Activated CD4-positive, alpha-beta T cell treated with anti-CD3 and anti-CD28 coated beads for 24 hours (primary cell): ENCODE results near the gene CD300LD.
A peak's percentile ranks its signal among the peaks of the same experiment; 100 is the strongest.
"Not testable (repeated sequence)": the region's sequence is repeated elsewhere in the genome, so short reads cannot be mapped to it uniquely, and the experiment has no call there.

Experiments used
- DNase-seq, 2 donors: peaks; one replicate each; pipeline ENCODE4 v3.0.0-alpha.2; 2020; ENCODE audit warnings: low read depth in 2 of 2

Gene CD300LD

DNA sequence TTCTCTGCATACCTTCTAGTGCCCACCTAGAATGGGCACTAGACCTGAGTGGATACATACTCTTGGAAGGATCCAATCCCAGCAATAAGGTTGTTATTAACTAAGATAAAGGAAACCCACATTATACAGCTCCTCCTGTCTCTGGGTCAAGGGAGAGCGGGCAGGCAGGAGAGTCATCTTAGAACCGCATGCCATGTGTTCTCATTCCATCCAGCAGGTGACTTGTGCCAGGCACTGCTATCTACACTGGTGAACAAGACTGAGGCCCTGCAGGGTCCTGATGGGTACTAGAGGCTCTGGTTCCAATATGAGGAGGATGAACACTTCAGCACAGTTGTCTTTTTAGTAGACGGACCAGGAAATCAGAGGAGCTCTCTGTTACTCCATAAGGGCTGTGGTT, 18.9 kb downstream of the CD300LD start:
- no peak for DNase-seq

DNA sequence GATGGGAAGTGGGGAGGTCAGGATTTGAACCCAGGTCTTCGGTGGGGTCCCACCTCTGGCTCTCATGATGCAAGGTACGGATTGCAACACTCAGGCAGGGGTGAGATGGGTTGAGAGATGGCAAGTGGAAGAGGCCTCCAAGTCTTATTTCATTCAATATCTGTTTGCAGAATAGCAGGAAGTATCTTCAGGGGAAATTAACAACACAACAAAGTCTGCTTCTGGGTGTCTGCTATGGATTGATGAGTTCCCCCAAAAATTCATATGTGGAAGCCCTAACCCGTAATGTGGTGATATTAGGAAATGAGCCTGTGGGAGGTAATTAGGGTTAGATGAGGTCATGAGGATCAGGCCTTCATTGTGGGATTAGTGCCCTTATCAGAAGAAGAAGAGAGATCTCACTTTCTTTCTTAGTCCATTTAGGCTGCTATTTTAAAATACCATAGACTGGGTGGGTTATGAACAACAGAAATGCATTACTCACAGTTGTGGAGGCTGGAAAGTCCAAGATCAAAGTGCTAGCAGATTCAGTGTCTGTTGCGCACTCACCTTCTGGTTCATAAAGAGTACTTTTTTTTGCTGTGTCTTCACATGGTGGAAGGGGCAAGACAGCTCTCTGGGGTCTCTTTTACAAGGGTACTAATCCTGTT, 20.3 kb downstream of the CD300LD start:
- no peak for DNase-seq

DNA sequence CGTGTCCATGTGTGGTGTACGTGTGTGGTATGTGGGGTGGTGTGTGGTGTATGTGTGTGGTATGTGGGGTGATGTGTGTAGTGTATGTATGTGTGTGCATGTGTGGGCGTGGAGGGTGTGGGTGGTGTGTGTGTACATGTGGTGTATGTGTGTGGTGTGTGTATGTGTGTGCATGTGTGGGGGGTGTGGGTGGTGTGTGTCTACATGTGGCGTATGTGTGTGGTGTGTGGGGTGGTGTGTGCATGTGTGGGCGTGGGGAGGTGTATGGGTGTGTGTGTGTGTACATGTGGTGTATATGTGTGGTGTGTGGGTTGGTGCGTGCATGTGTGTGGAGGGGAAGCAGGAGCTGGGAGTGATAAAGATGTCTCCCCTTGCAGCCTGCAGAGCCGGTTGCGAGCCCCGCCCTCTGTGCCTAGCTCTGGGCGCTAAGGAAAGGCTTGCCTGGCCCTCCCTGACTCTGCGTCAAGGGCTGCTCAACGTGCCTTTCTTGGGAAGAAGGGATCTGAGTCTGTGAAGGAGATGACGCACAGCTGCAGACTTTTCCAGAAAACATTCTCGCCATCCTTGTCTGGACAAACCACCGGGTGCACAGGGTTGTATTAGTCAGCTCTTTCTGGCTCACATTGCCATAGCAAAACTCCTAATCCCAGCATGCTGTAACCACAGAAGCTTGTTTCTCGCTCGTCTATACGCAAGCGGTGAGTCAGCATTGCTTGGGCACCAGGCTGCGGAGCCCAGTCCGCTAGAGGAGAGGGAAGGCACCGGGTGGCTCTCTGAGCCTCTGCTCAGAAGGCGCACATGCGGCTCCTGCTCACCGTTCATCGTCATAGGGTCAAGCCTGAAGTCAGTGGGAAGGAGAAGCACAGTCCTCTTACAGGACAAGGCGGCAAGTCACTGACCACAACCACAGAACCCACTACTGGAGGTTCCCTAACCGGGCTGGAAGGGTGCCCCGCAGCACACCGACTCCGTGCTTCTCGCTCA, 22.8 kb downstream of the CD300LD start:
- DNase-seq, result peak in 1 of 2 donors; percentile 11

DNA sequence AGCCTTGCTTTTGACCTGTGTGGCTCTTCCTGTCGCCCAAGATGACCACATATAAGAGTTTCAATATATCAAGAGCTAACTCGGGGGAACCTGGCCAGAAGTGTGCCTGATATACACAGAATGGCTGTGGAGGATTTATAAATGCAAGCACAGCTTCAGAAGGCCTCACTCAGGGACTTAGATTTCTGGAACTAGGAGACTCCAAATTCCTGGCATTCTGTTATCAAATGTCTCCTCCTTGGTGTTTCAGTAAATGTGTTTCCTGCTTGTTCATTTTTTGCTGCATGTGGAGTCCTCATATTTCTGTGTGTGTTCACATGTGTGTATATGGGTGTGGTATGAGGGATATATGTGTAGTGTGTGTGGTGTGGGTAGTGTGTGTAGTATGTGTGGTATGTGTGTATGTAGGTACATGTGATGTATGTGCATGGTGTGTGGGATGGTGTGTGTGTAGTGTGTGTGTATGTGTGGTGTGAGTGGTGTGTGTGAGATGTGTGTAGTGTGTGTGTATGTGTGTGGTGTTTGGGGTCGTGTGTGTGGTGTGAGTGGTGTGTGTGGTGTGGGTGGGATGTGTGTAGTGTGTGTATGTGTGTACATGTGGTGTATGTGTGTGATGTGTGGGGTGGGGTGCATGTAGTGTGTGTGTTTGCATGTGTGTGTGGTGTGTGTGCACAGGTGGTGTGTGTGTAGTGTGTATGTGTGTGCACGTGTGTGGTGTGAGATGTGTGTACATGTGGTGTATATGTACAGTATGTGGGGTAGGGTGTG, 23.8 kb downstream of the CD300LD start:
- DNase-seq, result no peak

DNA sequence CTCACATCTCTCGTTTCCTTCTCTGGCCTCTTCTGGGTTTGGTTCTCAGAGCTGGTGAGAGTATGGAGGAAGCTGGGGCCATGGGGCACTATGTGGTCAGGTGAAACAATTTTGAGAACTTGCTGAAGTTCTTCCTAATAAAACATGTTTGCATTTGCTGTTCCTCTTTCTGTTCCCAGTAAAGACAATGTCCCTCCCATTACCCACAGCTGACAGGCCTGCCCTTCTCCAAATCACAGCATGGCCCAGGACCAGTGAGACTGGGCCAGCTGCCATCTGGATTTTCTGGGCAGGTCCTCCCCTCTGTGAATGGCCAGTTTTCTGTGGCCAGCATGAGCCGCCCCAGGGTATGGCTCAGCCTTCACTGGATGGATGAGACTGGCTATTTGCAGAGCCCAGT, 24.7 kb downstream of the CD300LD start, which contains the start of gene CD300H:
Gene CD300H, minus strand, starts transcription at position 113 of the 400 bp plus-strand sequence.
- no peak for DNase-seq

DNA sequence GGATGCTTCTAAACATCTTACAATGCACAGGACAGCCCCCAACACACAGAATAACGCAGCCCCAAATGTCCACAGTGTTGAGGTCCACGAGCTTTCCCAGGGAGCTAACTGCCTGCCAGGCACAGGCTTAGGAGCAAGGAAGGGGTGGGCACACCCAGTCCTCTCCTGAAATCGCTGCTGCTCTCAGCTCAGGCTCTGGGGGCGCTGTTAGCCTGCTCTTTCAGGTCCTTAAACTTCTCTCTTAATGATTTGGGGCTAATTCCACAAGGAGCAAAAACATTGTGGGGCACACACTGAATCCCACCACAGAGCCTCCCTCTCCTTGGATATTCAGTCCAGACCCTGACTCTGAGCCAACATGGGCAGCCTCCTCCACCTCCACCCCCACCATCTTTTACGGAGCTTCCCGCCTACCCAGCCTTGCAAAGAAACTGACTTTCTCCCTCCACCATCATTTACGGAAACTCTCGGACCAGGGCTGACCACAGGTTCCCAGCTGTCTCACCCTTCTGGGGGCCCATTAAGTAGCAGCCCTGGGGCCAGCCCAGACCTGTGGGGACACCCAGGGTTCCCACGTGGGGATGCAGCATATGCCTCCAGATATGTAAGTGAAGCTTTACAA, 25.8 kb downstream of the CD300LD start:
- peak; percentile 7 to 32 for DNase-seq

DNA sequence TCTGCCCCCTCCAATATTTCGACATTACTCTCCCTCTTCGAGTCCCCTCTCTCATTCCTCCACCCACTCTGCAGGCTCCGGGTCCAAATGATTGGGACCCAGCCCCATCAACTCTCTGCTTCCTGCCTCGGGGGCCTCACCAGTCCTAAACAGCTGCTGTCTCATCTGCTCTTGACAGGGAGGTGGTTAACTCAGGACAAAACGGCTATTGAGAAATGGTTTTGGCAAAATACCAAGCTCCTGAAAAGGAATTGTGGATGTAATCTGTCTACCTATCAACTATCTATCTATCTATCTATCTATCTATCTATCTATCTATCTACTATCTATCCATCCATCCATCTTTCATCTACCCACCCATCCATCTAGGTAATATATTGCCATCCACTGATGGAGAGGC, 27.0 kb downstream of the CD300LD start:
- DNase-seq, result no peak

DNA sequence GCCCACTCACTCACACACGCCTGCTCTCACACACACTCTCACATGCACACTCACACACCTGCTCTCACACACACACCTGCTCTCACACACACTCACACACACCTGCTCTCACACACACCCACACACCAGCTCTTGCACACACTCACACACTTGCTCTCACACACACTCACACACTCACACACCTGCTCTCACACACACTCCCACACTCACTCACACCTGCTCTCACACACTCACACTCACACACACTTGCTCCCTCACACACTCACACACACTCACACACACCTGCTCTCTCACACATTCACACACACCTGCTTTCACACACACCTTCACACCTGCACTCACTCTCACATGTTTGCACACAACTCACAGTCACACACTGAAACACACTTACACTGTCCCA, 28.7 kb downstream of the CD300LD start:
- no peak for DNase-seq

DNA sequence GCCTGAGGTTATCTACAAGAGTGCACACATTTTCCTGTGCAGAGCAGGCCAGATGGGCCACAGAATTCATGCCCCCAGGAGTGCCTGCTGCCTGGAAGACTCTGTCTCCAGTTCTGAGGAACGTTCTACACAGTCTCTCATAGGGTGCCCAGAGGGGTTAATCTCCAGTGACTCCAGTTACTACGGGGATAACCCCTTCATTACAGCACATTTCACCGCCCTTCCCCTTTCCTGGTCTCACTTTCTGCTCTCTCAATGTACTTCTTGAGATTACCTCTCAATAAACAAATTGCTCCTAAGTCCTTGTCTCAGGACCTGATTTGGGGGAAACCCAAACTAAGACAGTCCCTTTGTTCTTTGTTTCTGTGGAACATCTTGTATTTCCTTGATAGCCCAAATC, 30.5 kb downstream of the CD300LD start:
- no peak for DNase-seq

DNA sequence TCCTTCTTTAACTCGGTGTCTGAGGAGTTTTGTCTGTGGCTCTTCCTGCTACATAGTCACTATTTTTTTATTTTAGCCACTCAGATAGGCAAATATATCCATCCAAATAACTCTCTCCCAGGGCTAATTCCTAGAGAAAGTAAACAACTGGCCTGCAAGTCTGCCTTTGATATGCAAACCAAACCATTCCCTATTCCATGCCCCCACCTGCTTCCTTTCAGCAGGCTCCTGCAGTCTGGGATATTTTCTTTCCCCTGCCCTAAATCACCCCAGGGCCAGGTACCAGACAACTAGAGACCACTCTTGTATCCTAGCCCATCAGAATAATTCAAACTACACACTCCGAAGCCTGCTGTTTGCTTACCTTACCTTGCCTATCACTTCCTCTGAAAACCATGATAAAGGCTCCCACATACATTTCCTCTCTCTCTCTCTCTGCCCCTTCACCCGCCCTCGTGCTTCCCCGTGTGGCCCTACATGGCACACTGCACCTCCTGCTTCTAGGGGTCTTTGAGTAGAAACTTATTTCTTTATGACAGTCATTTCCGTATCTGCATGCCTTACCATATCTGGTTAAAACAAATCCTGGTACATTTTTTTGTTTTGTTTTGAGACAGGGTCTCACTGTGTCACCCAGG, 33.1 kb downstream of the CD300LD start:
- no peak for DNase-seq

DNA sequence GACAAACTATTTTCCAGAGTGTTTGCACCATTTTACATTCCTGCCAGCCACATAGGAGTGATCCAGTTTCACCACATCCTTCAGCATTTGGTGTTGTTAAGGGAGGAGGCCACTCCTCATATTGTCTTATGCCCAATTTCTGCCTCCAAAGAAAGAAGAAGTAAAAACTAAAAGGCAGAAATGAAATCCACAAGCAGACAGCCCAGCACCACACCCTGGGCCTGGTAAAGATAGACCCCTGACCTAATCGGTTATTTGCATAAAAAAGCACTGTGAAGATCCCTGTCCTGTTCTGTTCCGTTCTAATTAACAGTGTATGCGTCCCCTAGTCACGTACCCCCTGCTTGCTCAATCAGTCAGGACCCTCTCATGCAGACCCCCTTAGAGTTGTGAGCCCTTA, 33.7 kb downstream of the CD300LD start:
- DNase-seq, result not testable (repeated sequence)

DNA sequence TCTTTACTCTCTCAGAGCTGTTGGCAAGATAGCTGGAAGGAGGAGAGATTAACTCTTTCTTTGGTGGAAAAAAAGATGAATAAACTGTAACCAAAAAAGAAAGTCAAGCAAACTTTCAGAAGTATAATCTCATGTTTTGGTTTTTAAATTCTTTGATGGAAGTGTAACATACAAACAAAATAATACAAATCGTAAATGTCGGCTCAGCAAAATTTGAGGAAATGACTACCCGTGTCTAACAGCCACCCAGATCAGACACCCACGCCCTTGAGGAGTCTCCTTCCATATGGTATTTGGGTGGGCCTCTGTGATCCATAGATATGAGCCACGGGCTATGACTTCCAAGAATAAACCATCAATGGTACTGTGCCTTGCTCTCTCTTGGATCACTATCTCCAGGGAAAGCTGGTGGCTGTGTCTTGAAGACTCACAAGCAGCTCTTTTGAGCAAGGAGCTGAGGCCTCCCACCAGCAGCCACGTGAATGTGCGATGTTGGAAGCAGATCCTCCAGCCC, 36.6 kb downstream of the CD300LD start:
- DNase-seq, result no peak

DNA sequence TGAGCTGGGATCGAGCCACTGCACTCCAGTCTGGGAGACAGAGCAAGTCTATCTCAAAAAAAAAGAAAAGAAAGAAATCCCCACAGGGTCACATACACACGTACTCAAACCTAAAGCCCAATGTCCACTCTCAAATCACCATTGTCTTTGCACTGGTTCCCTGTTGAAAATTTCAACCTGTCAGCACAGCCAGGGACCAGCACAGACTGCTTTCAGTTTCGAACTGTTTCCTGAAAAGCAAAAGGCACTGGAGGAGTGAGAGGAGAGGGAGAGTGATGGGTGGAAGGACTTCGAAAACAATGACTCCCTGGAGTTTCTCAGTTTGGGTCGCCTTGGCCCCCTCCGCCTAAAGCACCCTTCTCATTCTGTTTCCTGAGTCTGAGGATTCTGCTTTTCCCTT, 37.2 kb downstream of the CD300LD start:
- DNase-seq, result no peak

DNA sequence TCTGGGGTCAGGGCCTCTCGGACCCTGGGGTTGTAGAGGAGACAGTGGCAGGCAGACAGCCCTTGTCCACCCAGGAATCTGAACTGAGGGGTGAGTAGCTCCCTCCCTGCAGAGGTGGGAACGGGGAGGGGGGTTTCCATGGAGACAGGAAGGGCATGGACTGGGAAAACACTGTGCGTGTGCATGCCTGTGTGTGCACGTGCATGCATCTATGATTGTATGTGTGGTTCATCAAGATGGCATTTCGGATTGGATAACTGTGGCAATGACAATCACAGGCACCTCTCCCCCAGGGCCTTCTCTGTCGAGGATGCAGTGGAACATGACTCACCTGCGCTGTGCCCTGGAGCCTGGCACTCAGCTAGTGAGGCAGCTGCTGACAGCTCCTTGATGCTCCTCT, 40.0 kb downstream of the CD300LD start:
- no peak for DNase-seq

DNA sequence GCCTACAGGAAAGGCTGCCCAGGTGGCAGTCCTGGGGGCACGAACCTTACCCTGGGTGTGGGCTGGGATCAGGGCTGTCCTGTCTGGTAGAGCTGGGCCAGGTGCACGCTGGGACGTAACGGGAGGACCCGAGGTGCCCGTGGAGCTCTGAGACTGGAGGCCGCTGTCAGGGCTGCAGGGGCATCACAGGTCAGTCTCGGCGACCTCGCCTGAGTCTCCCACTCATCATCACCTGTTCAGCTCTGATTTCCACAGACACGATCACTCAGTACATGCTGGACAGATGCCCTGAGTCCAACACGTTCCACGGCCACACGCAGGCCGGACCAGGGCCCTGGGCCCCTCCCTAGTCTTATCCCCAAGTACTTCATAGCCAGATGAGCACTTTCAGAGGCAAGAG, 41.5 kb downstream of the CD300LD start:
- no peak for DNase-seq

DNA sequence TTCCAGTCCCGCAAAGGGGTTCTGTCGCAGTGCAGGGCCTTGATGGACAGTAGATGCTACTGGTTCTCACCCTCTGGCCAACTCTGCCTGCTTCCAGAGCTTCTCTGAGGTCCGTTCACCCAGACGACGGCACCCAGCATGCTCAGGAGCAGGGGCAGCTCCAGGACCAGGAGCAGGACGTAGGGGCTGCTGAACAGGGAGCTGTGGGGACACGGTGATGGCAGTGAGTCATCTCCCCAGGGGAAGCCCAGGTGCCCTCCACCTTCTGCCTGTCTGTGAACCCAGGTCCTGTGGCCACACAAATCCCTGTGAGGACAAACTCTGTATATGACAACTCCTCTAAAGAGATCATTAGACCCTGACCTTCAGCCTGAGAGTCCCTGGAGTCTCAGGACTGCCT, 42.7 kb downstream of the CD300LD start:
- DNase-seq, result no peak

DNA sequence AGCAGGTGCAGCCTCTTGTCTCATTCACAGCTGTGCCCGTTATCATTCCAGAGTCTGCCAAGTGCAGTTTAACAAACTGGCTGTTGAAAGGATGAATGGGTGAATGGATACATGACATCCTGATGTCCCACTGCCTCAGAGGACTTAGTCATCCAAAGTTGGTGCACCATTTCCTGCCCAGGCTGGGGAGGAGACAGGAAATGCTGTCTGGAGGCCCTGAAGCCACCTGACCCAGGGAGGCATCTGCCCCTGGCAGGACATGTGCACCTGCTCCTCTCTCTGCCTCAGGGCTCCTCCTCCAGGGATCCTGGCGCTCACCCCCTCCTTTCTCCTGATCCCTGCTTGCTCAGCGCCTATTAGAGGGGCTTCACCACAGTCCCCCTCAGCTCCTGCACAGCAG, 44.3 kb downstream of the CD300LD start:
- no peak for DNase-seq

DNA sequence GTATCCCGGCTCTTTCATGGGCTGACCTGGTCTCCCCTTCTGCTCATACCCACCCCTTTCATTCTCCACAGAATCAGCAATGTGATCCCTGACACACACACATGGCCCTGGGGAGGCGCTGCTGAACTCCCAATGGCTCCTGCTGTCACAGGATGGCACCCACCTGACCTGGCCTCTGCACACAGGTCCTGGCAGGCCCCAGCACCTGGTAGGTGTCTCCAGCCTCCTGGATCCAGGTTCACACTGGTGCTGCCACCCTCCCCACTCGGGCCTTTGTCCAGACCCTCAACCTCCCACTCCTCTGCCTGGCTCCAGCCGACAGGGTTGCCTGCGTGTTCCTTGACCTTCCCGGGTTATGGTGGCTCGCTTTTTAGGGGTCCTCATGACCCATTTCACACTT, 44.8 kb downstream of the CD300LD start:
- DNase-seq, result no peak

DNA sequence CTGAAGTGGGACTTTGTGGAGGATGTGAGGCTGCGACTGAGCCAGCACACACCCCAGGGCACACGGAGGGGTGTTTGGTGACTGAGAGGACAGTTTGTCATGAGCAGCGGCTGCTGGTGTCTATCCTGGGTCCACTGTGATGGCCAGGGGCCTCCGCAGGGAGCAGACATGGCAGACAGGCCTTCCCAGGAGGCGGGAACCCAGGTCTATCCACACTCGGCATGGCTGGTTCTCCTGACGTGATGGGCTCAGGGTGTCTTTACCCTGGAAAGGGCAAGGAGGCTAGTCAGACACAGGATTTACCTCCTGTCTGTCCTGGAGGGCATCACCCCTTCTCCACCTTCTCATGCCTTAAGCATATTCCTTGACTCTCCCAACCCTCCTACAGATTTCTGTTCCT, 45.5 kb downstream of the CD300LD start:
- DNase-seq, result no peak

DNA sequence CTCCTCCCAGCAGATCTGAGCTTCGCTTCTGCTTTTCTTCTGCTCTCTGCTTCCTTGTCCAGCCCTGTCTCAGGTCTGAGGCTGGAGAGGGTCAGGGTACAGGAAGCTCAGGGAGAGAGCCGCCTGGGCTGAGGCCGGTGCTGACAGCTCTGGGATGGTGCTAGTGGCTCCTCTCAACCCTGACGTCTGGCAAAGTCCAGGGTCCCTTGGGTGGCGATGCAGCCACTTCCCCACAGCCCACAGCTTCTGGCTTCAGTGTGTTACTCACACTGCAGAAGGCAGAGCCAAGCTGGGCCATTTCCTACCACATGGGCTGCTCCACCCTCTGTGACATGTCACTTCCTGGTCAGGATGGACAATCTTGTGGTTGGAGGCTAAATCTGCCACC, 46.2 kb downstream of the CD300LD start, which contains the start of gene CD300C:
Gene CD300C, minus strand, starts transcription at position 273 of the 388 bp plus-strand sequence. CDS start 333 bp downstream, outside the sequence.
- DNase-seq, result no peak
